Measurements from ENCODE around the gene TRAFD1.
"Not testable (repeated sequence)": the region's sequence is repeated elsewhere in the genome, so short reads cannot be mapped to it uniquely, and the experiment has no call there.

The TRAFD1 gene

DNA sequence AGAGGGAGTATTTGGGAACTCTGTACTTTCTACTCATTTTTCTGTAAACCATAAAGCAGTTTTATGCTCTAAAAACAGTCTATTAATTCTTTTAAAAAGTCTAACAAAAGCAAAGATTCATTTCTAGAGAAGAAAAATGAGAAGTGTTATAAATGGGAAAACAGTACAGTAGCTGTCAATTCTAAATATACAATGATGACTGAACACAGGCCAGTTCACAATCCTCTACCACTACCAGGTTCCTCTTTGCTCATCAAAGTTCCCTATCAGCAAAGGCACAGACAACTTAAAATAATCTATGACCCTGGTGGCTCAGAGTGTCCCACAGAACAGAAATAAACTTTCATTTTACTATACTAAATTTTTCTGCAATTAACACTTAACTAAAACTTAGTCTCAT is 29.3 kb upstream of the TRAFD1 start:
- no peak for DNase-seq (ENCODE audit: low spot score)
- TF ChIP-seq, protein P1, sequence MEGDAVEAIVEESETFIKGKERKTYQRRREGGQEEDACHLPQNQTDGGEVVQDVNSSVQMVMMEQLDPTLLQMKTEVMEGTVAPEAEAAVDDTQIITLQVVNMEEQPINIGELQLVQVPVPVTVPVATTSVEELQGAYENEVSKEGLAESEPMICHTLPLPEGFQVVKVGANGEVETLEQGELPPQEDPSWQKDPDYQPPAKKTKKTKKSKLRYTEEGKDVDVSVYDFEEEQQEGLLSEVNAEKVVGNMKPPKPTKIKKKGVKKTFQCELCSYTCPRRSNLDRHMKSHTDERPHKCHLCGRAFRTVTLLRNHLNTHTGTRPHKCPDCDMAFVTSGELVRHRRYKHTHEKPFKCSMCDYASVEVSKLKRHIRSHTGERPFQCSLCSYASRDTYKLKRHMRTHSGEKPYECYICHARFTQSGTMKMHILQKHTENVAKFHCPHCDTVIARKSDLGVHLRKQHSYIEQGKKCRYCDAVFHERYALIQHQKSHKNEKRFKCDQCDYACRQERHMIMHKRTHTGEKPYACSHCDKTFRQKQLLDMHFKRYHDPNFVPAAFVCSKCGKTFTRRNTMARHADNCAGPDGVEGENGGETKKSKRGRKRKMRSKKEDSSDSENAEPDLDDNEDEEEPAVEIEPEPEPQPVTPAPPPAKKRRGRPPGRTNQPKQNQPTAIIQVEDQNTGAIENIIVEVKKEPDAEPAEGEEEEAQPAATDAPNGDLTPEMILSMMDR (IDR thresholded peaks at IDR 0.05; ENCODE audit: poor library complexity, severe bottlenecking), result no peak
- no peak overlapping the region for H3K4me3 ChIP-seq (ENCODE audit: severe bottlenecking)
- no peaks in the 10 kb centered on the region for H3K27me3 ChIP-seq (ENCODE audit: insufficient read depth, poor library complexity, severe bottlenecking)
- no peak for ATAC-seq (ENCODE audit: low read depth)
- H3K27ac ChIP-seq (ENCODE audit: poor library complexity, severe bottlenecking), result peak overlapping the region; percentile 62
- peaks cover 85% of the 10 kb centered on the region for H3K36me3 ChIP-seq (ENCODE audit: low read depth)
- H3K9me3 ChIP-seq (ENCODE audit: severe bottlenecking), result no peaks in the 10 kb centered on the region
- peaks cover 25% of the 10 kb centered on the region for H3K4me1 ChIP-seq (ENCODE audit: insufficient read depth, poor library complexity, severe bottlenecking)

DNA sequence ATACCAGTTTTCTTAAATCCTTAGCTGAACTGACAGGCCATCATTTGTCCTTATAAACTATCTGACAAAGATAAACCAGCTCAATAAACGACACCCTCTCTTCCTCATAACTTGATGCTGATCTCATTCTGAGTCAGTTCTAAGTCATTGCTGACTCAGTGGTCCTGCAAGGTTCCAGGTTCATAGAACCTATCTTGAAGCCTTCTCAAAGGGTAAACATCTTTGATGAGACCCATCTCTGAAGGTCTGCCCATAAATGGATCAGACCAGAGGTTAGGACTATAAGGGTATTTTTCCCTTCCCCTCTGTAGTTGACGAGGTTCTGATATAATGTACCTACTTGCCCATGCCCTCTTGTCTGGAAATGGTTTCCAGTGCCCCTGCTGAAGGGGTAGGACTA is 28.7 kb upstream of the TRAFD1 start:
- TF ChIP-seq, protein P1 (IDR thresholded peaks at IDR 0.05; ENCODE audit: poor library complexity, severe bottlenecking), result no peak
- peaks cover 25% of the 10 kb centered on the region for H3K4me1 ChIP-seq (ENCODE audit: insufficient read depth, poor library complexity, severe bottlenecking)
- ATAC-seq (ENCODE audit: low read depth) (peak; percentile 98), DNase-seq (ENCODE audit: low spot score) (no peak)
- H3K36me3 ChIP-seq (ENCODE audit: low read depth), result peaks cover 84% of the 10 kb centered on the region
- H3K27me3 ChIP-seq (ENCODE audit: insufficient read depth, poor library complexity, severe bottlenecking), result no peaks in the 10 kb centered on the region
- no peak overlapping the region for H3K4me3 ChIP-seq (ENCODE audit: severe bottlenecking)
- H3K27ac ChIP-seq (ENCODE audit: poor library complexity, severe bottlenecking), result peak overlapping the region; percentile 62
- no peaks in the 10 kb centered on the region for H3K9me3 ChIP-seq (ENCODE audit: severe bottlenecking)

DNA sequence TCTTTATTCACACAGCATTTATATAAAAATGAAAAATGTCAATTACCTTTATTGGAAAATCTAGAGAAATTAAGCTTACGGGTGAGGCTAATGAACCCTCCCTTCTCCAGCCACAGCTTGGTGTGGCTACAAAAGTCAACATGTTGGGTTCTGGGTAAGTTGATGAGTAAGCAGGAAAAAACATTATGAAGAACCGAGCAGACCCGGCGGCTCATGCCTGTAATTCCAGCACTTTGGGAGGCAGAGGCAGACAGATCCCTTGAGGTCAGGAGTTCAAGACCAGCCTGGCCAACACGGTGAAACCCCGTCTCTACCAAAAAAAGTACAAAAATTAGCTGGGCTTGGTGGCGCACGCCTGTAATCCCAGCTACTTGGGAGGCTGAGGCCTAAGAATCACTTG is 27.7 kb upstream of the TRAFD1 start:
- Histone ChIP-seq H3K27me3 (ENCODE audit: insufficient read depth, poor library complexity, severe bottlenecking) (no peaks in the 10 kb centered on the region), H3K36me3 (ENCODE audit: low read depth) (peaks cover 82% of the 10 kb centered on the region), H3K9me3 (ENCODE audit: severe bottlenecking) (no peaks in the 10 kb centered on the region), H3K27ac (ENCODE audit: poor library complexity, severe bottlenecking) (peak overlapping the region; percentile 62), H3K4me1 (ENCODE audit: insufficient read depth, poor library complexity, severe bottlenecking) (peaks cover 25% of the 10 kb centered on the region), H3K4me3 (ENCODE audit: severe bottlenecking) (no peak overlapping the region)
- ATAC-seq (ENCODE audit: low read depth) (no peak), DNase-seq (ENCODE audit: low spot score) (no peak)
- TF ChIP-seq, protein P1 (IDR thresholded peaks at IDR 0.05; ENCODE audit: poor library complexity, severe bottlenecking), result no peak

DNA sequence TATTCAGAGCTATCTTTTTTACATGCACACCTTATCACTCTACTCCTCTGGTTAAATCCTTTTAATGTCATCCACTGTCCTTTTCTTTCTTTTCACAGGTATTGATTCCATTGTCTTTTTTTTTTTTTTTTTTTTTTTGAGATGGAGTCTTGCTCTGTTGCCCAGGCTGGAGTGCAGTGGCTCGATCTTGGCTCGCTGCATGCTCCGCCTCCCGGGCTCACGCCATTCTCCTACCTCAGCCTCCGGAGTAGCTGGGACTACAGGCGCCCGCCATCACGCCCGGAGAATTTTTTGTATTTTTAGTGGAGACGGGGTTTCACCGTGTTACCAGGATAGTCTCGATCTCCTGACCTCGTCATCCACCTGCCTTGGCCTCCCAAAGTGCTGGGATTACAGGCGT is 24.9 kb upstream of the TRAFD1 start:
- not testable (repeated sequence) for DNase-seq (ENCODE audit: low spot score); ATAC-seq (ENCODE audit: low read depth); H3K27ac ChIP-seq (ENCODE audit: poor library complexity, severe bottlenecking); H3K27me3 ChIP-seq (ENCODE audit: insufficient read depth, poor library complexity, severe bottlenecking); H3K9me3 ChIP-seq (ENCODE audit: severe bottlenecking); H3K4me3 ChIP-seq (ENCODE audit: severe bottlenecking)
- Histone ChIP-seq H3K4me1 (ENCODE audit: insufficient read depth, poor library complexity, severe bottlenecking) (peaks cover 25% of the 10 kb centered on the region), H3K36me3 (ENCODE audit: low read depth) (peaks cover 75% of the 10 kb centered on the region)

DNA sequence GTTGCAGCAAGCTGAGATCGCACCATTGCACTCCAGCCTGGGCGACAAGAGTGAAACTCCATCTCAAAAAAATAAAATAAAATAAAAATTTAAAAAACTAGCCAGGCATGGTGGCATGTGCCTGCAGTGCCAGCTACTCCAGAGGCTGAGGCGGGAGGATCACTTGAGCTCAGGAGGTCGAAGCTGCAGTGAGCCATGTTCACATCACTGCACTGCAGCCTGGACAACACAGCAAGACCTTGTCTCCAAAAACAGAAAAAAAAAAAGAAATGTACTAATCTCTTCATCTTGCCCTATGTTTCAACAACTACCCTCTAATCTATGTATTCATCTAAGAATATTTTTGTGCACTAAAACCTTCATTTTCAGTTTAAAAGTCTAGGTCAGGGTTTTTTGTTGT is 23.2 kb upstream of the TRAFD1 start:
- Histone ChIP-seq H3K4me3 (ENCODE audit: severe bottlenecking) (no peak overlapping the region), H3K27me3 (ENCODE audit: insufficient read depth, poor library complexity, severe bottlenecking) (no peaks in the 10 kb centered on the region), H3K9me3 (ENCODE audit: severe bottlenecking) (no peaks in the 10 kb centered on the region), H3K27ac (ENCODE audit: poor library complexity, severe bottlenecking) (no peak overlapping the region), H3K4me1 (ENCODE audit: insufficient read depth, poor library complexity, severe bottlenecking) (peaks cover 15% of the 10 kb centered on the region), H3K36me3 (ENCODE audit: low read depth) (peaks cover 70% of the 10 kb centered on the region)
- no peak for ATAC-seq (ENCODE audit: low read depth)
- DNase-seq (ENCODE audit: low spot score), result no peak
- TF ChIP-seq, protein P1 (IDR thresholded peaks at IDR 0.05; ENCODE audit: poor library complexity, severe bottlenecking), result no peak

DNA sequence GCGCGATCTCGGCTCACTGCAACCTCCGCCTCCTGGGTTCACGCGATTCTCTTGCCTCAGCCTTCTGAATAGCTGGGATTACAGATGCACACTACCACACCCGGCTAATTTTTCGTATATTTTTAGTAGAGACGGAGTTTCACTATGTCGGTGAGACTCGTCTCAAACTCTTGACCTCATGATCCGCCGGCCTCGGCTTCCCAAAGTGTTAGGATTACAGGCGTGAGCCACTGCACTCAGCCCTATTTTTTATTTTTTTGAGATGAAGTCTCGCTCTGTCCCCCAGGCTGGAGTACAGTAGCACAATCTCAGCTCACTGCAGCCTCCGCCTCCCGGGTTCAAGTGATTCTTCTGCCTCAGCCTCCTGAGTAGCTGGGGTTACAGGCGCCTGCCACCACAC is 22.6 kb upstream of the TRAFD1 start:
- peaks cover 67% of the 10 kb centered on the region for H3K36me3 ChIP-seq (ENCODE audit: low read depth)
- not testable (repeated sequence) for H3K9me3 ChIP-seq (ENCODE audit: severe bottlenecking); DNase-seq (ENCODE audit: low spot score); ATAC-seq (ENCODE audit: low read depth); H3K4me3 ChIP-seq (ENCODE audit: severe bottlenecking); H3K4me1 ChIP-seq (ENCODE audit: insufficient read depth, poor library complexity, severe bottlenecking); H3K27me3 ChIP-seq (ENCODE audit: insufficient read depth, poor library complexity, severe bottlenecking); H3K27ac ChIP-seq (ENCODE audit: poor library complexity, severe bottlenecking)
